IPS-18a (cell line): Measurements from ENCODE around the gene HDAC9.

Experiments used
- H3K27ac ChIP-seq: one replicate; pipeline ENCODE4 v1.5.1; 2013; ENCODE audit warnings: low read length
- H3K27me3 ChIP-seq: one replicate; pipeline ENCODE4 v1.6.1; 2013; ENCODE audit warnings: mild to moderate bottlenecking, low read length; ENCODE audit not compliant: control insufficient read depth, insufficient read depth
- H3K36me3 ChIP-seq: one replicate; pipeline ENCODE4 v1.6.1; 2013; ENCODE audit warnings: low read depth, low read length; ENCODE audit not compliant: control insufficient read depth
- H3K4me1 ChIP-seq: one replicate; pipeline ENCODE4 v1.6.1; 2013; ENCODE audit warnings: low read depth, low read length; ENCODE audit not compliant: control insufficient read depth
- H3K4me3 ChIP-seq: one replicate; pipeline ENCODE4 v1.5.1; 2013; ENCODE audit warnings: low read length
- H3K9ac ChIP-seq: one replicate; pipeline ENCODE4 v1.6.1; 2013; ENCODE audit warnings: mild to moderate bottlenecking, low read length, moderate library complexity
- H3K9me3 ChIP-seq: one replicate; pipeline ENCODE4 v1.6.1; 2013; ENCODE audit warnings: low read depth, low read length; ENCODE audit not compliant: control insufficient read depth

Gene HDAC9

DNA sequence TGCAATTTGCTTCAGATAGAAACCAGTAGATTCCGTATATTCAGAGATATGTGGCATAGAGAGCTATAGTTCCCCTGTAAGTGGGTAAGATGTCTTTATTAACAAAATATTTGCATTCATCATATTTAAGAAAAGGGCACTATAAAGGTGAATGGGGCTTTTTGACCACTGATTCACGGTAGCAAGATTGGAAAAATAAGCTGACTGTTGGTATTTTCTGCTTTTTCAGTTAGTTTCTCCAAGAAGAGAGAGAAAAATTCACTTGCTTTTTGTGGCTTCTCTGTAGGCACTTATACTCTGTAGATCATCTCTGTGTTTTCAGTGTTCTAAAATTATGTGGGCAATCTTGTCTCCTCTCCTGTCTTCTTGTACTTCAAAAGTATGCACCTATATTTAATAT lies 376.8 kb downstream of the HDAC9 start:
- Histone ChIP-seq H3K9me3 (no peaks in the 10 kb centered on the region), H3K9ac (no peak overlapping the region), H3K4me3 (no peak overlapping the region), H3K4me1 (no peaks in the 10 kb centered on the region), H3K27me3 (no peaks in the 10 kb centered on the region), H3K27ac (no peak overlapping the region), H3K36me3 (no peaks in the 10 kb centered on the region)

DNA sequence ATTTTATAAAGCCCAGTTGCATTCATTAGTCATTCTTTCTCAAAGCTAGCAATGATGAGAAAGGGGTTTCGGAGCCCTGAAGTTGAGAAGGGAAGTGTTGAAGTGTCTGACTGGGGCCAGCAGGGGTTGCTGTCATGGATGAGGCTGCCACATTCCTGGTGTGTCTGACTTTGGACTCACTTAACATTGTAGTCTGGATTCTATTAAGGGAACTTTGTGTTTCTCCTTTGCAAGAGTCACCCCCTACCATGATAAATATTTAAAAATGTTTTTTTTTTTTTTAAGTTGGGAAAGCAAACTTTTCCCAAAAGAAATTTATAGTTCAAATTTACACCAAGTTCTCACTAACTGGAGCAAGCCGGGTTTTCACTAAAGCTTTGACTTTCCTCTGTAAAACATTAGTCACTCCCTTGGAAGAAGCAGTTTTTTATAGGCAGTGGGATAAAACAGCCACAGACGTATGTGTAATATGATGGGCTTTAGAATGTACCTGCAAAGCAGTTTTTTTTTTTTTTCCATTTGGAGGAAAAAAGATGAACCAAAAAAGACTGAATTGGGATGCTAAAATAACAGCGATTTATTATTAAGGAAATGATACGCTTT lies 378.3 kb downstream of the HDAC9 start:
- no peaks in the 10 kb centered on the region for H3K9me3 ChIP-seq
- no peaks in the 10 kb centered on the region for H3K27me3 ChIP-seq
- H3K27ac ChIP-seq = no peak overlapping the region
- H3K4me3 ChIP-seq = no peak overlapping the region
- H3K4me1 ChIP-seq = no peaks in the 10 kb centered on the region
- no peaks in the 10 kb centered on the region for H3K36me3 ChIP-seq
- H3K9ac ChIP-seq = no peak overlapping the region

DNA sequence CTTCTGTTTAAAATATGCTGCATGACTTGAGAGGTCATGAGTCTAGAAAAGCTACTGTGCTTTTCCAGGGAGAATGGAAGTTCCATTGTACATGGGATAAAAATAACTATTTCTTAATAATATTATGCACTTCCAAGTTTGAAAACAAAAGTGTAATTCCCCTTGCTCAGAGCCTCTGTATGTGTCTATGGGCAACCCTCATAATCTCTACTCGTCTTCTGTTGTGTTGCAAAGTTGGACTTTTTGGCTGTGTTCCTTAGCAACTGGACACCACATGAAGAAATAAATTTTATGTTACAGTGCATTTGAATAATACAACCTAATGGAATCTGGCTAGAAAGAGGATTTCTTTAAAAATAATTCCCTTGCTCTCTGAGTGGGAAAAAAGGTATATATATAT lies 379.3 kb downstream of the HDAC9 start:
- Histone ChIP-seq H3K27ac (no peak overlapping the region), H3K4me1 (no peaks in the 10 kb centered on the region), H3K9ac (no peak overlapping the region), H3K27me3 (no peaks in the 10 kb centered on the region), H3K4me3 (no peak overlapping the region), H3K36me3 (no peaks in the 10 kb centered on the region), H3K9me3 (no peaks in the 10 kb centered on the region)

DNA sequence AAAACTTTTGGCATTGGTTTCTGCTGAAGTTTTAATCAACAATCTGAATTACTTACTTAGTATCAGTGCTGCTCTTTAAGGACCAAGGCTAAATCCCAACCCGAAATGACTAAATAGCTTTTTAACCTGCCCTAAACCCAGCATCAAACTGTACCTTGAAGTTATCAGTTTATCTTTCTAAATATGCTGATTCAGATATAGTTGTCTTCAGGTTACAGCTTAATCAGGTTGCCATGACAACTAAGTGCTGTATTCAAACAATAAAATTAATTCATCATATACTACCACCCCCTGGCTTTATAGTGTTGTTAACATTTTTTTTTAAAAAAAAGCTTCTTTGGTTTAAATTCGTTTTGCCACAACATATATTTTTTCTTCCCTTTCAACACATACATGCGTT lies 382.3 kb downstream of the HDAC9 start:
- H3K27ac ChIP-seq = no peak overlapping the region
- no peaks in the 10 kb centered on the region for H3K36me3 ChIP-seq
- H3K27me3 ChIP-seq = no peaks in the 10 kb centered on the region
- H3K9me3 ChIP-seq = no peaks in the 10 kb centered on the region
- no peak overlapping the region for H3K4me3 ChIP-seq
- no peaks in the 10 kb centered on the region for H3K4me1 ChIP-seq
- H3K9ac ChIP-seq = no peak overlapping the region

DNA sequence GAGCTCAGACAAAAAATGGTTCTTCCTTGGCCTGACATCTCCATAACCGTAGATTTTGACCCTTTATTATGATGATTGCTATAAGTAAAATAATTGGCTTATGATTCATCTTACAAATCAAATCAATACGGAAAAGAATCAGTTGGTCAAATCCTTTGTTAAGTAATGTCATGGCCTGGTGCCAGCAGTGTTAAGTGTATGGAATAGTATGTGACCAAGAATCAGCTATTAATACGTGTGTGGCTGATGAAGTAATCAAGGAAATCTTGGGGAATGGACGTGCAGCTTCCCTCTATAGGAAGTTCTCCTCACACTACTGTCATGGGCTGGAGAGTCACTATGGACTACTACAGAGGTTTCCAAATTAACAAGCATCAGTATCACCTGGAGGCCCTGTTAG lies 391.3 kb downstream of the HDAC9 start:
- Histone ChIP-seq H3K4me1 (no peaks in the 10 kb centered on the region), H3K27ac (no peak overlapping the region), H3K4me3 (no peak overlapping the region), H3K9ac (no peak overlapping the region), H3K36me3 (no peaks in the 10 kb centered on the region), H3K27me3 (no peaks in the 10 kb centered on the region), H3K9me3 (no peaks in the 10 kb centered on the region)

DNA sequence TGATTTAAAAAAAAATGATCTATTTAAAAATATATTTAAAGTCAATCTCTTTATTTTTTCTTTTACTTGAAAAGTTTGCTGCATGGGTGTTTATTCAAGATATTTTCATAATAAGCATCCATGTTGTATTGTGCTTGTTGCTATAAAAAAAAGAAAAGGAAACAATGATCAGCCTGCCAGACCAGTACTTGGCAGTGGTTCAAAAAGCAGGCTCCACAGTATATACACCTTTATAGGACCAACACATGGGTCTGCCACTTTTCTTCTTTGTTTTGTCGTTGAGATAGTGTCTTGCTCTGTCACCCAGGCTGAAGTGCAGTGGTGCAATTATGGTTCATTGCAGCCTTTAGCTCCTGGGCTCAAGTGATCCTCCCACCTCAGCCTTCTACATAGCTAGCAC lies 393.9 kb downstream of the HDAC9 start:
- Histone ChIP-seq H3K9ac (no peak overlapping the region), H3K36me3 (no peaks in the 10 kb centered on the region), H3K4me1 (no peaks in the 10 kb centered on the region), H3K9me3 (no peaks in the 10 kb centered on the region), H3K27ac (no peak overlapping the region), H3K27me3 (no peaks in the 10 kb centered on the region), H3K4me3 (no peak overlapping the region)

GRCh38 chr7:18890134-18890533 lies 394.6 kb downstream of the HDAC9 start:
- Histone ChIP-seq H3K9ac (no peak overlapping the region), H3K36me3 (no peaks in the 10 kb centered on the region), H3K4me1 (no peaks in the 10 kb centered on the region), H3K9me3 (no peaks in the 10 kb centered on the region), H3K27me3 (no peaks in the 10 kb centered on the region), H3K4me3 (no peak overlapping the region), H3K27ac (no peak overlapping the region)

GRCh38 chr7:18890885-18891621 lies 395.5 kb downstream of the HDAC9 start:
- Histone ChIP-seq H3K9me3 (no peaks in the 10 kb centered on the region), H3K27me3 (no peaks in the 10 kb centered on the region), H3K36me3 (no peaks in the 10 kb centered on the region), H3K9ac (no peak overlapping the region), H3K4me1 (peaks cover 4% of the 10 kb centered on the region), H3K27ac (no peak overlapping the region), H3K4me3 (no peak overlapping the region)

DNA sequence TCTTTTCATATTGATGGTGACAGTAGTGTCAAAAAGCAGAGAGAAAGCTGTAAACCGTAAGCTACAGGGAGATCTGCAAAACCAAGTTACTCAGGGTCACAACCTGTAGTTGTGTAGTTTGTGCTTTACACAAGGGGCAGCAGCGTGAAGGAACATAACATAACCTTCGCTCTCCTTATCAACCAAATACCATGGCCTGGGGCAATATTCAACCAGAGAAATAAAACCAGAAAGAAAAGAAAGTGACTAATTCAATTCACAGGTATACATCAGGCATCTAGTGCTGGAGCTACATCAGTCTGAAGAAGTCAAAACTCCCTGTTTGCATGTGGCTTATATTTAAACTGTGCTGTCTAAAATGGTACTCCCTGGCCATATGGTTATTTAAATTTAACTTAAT lies 397.6 kb downstream of the HDAC9 start:
- no peaks in the 10 kb centered on the region for H3K36me3 ChIP-seq
- H3K4me3 ChIP-seq = no peak overlapping the region
- no peaks in the 10 kb centered on the region for H3K27me3 ChIP-seq
- no peaks in the 10 kb centered on the region for H3K9me3 ChIP-seq
- no peak overlapping the region for H3K27ac ChIP-seq
- H3K4me1 ChIP-seq = peaks cover 4% of the 10 kb centered on the region
- H3K9ac ChIP-seq = no peak overlapping the region

- Histone ChIP-seq H3K36me3 (no peaks in the 10 kb centered on the region), H3K9ac (no peak overlapping the region), H3K9me3 (no peaks in the 10 kb centered on the region), H3K4me3 (no peak overlapping the region), H3K4me1 (peaks cover 4% of the 10 kb centered on the region), H3K27me3 (no peaks in the 10 kb centered on the region), H3K27ac (no peak overlapping the region)
These were observed 398.6 kb downstream of the HDAC9 start for GRCh38 chr7:18894155-18894554.

GRCh38 chr7:18895456-18895855 lies 399.9 kb downstream of the HDAC9 start:
- H3K36me3 ChIP-seq = no peaks in the 10 kb centered on the region
- H3K4me1 ChIP-seq = peaks cover 4% of the 10 kb centered on the region
- no peaks in the 10 kb centered on the region for H3K9me3 ChIP-seq
- H3K4me3 ChIP-seq = no peak overlapping the region
- H3K27ac ChIP-seq = no peak overlapping the region
- no peaks in the 10 kb centered on the region for H3K27me3 ChIP-seq
- no peak overlapping the region for H3K9ac ChIP-seq

- H3K4me3 ChIP-seq = no peak overlapping the region
- H3K4me1 ChIP-seq = peaks cover 4% of the 10 kb centered on the region
- no peak overlapping the region for H3K27ac ChIP-seq
- no peaks in the 10 kb centered on the region for H3K36me3 ChIP-seq
- H3K9ac ChIP-seq = no peak overlapping the region
- no peaks in the 10 kb centered on the region for H3K9me3 ChIP-seq
- H3K27me3 ChIP-seq = no peaks in the 10 kb centered on the region
These were observed 400.9 kb downstream of the HDAC9 start for GRCh38 chr7:18896343-18896975.
